Esophagus muscularis mucosa (tissue), 3 donors: ENCODE measurements around the gene ASGR1.

Experiments used
- CTCF ChIP-seq, 3 experiments: fragments of 200-600 bp in 2 of 3; fragments of 450-650 bp in 1 of 3; sonication (generic) in 2 of 3; IDR thresholded peaks; one replicate each; pipeline ENCODE4 v1.5.1; 2017 to 2019; ENCODE audit warnings: antibody characterized with exemption in 3 of 3, mild to moderate bottlenecking in 2 of 3, moderate library complexity in 1 of 3
- POLR2A ChIP-seq: fragments of 450-650 bp; IDR thresholded peaks from one replicate; pipeline ENCODE4 v1.6.1; 2017; ENCODE audit warnings: antibody characterized with exemption, moderate library complexity, mild to moderate bottlenecking, low read depth

GRCh38 chr17:7167832-7168231 is 11.3 kb downstream of the ASGR1 start:
- TF ChIP-seq POLR2A = no peak
- TF ChIP-seq CTCF (IDR thresholded peaks at IDR 0.05) = no peak
